DOHH2 (cell line): ENCODE data around the gene PEX14.

Source experiments
- EZH2phosphoT487 ChIP-seq: fragments of 200-600 bp; sonication (generic); IDR thresholded peaks from 2 replicates; pipeline ENCODE4 v1.6.1; 2017; ENCODE audit warnings: borderline replicate concordance, mild to moderate bottlenecking, antibody characterized with exemption, low read length, moderate library complexity, mixed read lengths
- TF ChIP-seq, protein P1 (sequence below): fragments of 200-600 bp; sonication (generic); IDR thresholded peaks from one replicate; pipeline ENCODE4 v1.5.1; 2014; ENCODE audit warnings: antibody characterized with exemption, mild to moderate bottlenecking, low read depth, low read length; ENCODE audit not compliant: poor library complexity, severe bottlenecking

- TF ChIP-seq, protein P1, sequence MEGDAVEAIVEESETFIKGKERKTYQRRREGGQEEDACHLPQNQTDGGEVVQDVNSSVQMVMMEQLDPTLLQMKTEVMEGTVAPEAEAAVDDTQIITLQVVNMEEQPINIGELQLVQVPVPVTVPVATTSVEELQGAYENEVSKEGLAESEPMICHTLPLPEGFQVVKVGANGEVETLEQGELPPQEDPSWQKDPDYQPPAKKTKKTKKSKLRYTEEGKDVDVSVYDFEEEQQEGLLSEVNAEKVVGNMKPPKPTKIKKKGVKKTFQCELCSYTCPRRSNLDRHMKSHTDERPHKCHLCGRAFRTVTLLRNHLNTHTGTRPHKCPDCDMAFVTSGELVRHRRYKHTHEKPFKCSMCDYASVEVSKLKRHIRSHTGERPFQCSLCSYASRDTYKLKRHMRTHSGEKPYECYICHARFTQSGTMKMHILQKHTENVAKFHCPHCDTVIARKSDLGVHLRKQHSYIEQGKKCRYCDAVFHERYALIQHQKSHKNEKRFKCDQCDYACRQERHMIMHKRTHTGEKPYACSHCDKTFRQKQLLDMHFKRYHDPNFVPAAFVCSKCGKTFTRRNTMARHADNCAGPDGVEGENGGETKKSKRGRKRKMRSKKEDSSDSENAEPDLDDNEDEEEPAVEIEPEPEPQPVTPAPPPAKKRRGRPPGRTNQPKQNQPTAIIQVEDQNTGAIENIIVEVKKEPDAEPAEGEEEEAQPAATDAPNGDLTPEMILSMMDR, result no peak
- TF ChIP-seq EZH2phosphoT487, result no peak
Measured at GRCh38 chr1:10646347-10646861, 171.7 kb downstream of the PEX14 start.
